ENCODE data around the gene CABP2. TPM values are rescaled to one million over a fixed set of nuclear protein-coding genes. Genes with fewer than 3 reads are reported as not detected.

CABP2 gene
- total RNA-seq, 4 donors from 2014 or later, result not detected

DNA sequence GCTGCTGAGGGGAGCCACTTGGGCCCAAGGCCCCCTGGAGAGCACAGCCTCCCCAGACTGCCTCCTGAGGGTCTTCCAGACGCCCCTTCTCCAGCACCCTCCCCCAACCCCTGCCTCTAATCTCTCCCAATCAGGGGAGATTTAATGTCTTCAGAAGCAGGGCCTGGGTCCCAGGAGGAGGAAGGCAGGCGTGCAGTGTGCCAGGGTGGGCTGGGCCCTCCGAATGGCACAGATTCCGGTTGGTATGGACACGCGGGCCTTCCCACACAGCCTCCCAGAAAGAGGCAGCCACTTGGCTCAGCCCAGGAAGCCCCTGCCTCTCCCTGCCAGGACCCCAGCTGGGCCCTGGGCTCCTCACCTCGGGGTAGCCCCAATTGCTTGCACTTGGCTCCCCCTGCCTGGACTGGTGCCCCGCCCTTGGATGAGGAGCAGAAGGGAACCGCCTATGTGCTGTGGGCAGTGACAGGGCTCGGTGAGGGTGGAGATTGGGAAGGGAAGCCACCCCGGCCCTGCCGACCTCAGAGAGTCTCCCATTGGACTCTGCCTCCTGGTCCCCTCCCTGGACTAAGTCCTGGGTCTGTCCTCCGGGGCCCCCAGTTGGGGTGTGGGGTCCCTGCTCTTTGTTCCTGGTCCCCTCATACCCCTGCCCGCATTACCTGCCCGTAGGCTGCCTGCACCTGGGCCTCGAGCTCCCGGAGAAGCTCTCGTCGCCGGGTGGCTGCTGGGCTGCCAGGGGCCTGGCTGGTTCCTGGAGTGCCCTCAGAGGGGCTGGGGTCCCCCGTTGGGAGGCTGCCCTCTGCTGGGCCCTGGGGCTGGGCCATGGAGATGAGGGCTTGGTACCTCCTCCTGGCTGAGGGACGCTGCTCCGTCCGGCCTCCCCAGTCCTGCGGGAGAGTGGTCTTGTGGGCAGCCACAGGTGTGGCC is 572 bp upstream of the CABP2 start:
- Histone ChIP-seq H3K27ac (replicated peaks in 1 of 4) (no peak overlapping the region), H3K27me3 (peaks cover 0 to 27% (median 0%) of the 10 kb centered on the region in 4 donors), H3K4me1 (no peaks in the 10 kb centered on the region), H3K36me3 (no peaks in the 10 kb centered on the region), H3K4me3 (no peak overlapping the region), H3K9me3 (no peaks in the 10 kb centered on the region)
- intact Hi-C loops (cut with DNase I), result no loop called here
- DNase-seq (ENCODE audit: extremely low spot score), result no peak
- WGBS, result 80% methylated on average over 23 of the region's 25 CpGs
- TF ChIP-seq POLR2A (IDR thresholded peaks at IDR 0.05; ENCODE audit: low read depth) (no peak), POLR2AphosphoS5 (IDR thresholded peaks at IDR 0.05) (no peak), EP300 (IDR thresholded peaks at IDR 0.05) (no peak)
- TF ChIP-seq, protein P1, sequence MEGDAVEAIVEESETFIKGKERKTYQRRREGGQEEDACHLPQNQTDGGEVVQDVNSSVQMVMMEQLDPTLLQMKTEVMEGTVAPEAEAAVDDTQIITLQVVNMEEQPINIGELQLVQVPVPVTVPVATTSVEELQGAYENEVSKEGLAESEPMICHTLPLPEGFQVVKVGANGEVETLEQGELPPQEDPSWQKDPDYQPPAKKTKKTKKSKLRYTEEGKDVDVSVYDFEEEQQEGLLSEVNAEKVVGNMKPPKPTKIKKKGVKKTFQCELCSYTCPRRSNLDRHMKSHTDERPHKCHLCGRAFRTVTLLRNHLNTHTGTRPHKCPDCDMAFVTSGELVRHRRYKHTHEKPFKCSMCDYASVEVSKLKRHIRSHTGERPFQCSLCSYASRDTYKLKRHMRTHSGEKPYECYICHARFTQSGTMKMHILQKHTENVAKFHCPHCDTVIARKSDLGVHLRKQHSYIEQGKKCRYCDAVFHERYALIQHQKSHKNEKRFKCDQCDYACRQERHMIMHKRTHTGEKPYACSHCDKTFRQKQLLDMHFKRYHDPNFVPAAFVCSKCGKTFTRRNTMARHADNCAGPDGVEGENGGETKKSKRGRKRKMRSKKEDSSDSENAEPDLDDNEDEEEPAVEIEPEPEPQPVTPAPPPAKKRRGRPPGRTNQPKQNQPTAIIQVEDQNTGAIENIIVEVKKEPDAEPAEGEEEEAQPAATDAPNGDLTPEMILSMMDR (IDR thresholded peaks at IDR 0.05), result no peak

- 92% methylated on average over 12 of the region's 15 CpGs for WGBS
- Histone ChIP-seq H3K27ac (replicated peaks in 1 of 4) (no peak overlapping the region), H3K4me1 (no peaks in the 10 kb centered on the region), H3K27me3 (peaks cover 0 to 27% (median 0%) of the 10 kb centered on the region in 4 donors), H3K9me3 (no peaks in the 10 kb centered on the region), H3K4me3 (no peak overlapping the region), H3K36me3 (no peaks in the 10 kb centered on the region)
- intact Hi-C loops (cut with DNase I), result no loop called here
- TF ChIP-seq POLR2A (IDR thresholded peaks at IDR 0.05; ENCODE audit: low read depth) (no peak), POLR2AphosphoS5 (IDR thresholded peaks at IDR 0.05) (no peak), EP300 (IDR thresholded peaks at IDR 0.05) (no peak)
- no peak for DNase-seq (ENCODE audit: extremely low spot score)
These were observed 908 bp downstream of the CABP2 start for GRCh38 chr11:67522338-67522737.

DNA sequence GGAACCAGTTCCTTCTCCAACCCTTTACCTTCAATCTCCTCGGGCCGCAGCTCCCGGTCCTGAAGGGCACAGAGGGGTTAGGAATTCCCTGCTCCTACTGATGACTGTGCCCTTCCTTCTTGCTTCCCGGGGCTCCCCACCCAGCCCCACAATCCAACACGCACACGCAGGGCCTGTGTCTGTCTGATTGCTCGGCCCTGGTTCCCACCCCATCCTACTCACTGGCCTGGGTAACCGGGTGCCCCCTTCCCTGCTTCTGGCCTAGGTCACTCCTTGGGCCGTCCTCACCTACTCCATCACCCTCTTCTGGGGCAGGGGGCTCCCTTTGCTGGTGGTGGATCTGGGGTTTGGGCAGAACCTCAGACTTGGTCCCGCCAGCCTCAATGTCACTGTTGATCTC is 1.3 kb downstream of the CABP2 start:
- H3K9me3 ChIP-seq, result no peaks in the 10 kb centered on the region
- H3K36me3 ChIP-seq, result no peaks in the 10 kb centered on the region
- H3K4me3 ChIP-seq, result no peak overlapping the region
- TF ChIP-seq POLR2A (IDR thresholded peaks at IDR 0.05; ENCODE audit: low read depth) (no peak), EP300 (IDR thresholded peaks at IDR 0.05) (no peak), POLR2AphosphoS5 (IDR thresholded peaks at IDR 0.05) (no peak)
- TF ChIP-seq, protein P1 (IDR thresholded peaks at IDR 0.05), result no peak
- intact Hi-C loops (cut with DNase I), result no loop called here
- no peaks in the 10 kb centered on the region for H3K4me1 ChIP-seq
- 69% methylated on average over 9 of the region's 10 CpGs for WGBS
- DNase-seq (ENCODE audit: extremely low spot score), result no peak
- peaks cover 0 to 27% (median 0%) of the 10 kb centered on the region in 4 donors for H3K27me3 ChIP-seq
- no peak overlapping the region for H3K27ac ChIP-seq (replicated peaks in 1 of 4)

DNA sequence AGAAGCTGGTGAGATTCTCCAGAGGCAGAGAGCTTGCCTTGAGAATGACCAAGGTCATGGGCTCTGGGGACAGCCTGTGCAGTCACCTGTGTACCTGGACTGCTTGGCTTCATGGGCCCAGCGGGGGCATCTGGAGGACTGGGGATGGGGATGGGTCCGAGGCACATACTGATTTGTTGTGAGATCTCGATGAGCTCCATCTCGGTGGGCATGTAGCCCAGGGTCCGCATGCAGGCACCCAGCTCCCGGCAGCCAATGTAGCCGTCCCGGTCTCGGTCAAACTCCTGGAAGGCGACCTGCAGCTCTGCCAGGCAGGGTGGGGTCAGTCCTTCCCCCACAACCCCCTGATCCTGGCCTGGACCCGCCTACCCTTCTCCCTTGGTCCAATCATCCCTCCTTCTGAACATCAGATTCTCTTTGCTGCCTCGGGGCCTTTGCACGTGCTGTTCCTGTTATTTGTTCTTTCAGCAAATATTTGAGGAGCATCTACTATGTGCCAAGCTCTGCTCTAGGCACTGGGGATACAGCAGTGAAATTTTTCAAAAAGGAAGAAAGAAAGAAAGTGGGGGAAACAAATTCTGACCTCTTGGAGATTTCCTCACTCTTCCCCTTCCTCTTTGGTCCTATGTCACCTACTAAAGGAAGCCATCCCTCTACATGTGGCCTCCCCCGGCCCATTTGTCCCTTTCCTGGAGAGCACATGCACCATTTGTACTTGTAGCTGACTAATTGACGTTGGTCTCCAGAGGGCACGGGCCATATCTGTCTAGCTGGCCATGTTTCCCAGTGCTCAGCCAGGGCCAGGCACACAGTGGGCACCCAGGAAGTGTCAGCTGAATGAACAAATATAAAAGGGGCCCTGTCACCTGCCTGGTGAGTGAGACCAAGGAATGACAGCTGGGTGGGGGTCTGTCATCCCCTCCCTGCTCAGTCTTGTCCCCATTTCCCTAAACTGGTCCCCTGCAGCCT is 2.1 kb downstream of the CABP2 start:
- intact Hi-C loops (cut with DNase I), result no loop called here
- Histone ChIP-seq H3K4me3 (no peak overlapping the region), H3K27ac (replicated peaks in 1 of 4) (no peak overlapping the region), H3K4me1 (no peaks in the 10 kb centered on the region), H3K27me3 (peaks cover 0 to 27% (median 0%) of the 10 kb centered on the region in 4 donors), H3K9me3 (no peaks in the 10 kb centered on the region), H3K36me3 (no peaks in the 10 kb centered on the region)
- 80% methylated on average over 12 of the region's 16 CpGs for WGBS
- TF ChIP-seq EP300 (IDR thresholded peaks at IDR 0.05), result no peak
- TF ChIP-seq, protein P1 (IDR thresholded peaks at IDR 0.05), result no peak
- no peak for TF ChIP-seq POLR2A (IDR thresholded peaks at IDR 0.05; ENCODE audit: low read depth)
- no peak for DNase-seq (ENCODE audit: extremely low spot score)

DNA sequence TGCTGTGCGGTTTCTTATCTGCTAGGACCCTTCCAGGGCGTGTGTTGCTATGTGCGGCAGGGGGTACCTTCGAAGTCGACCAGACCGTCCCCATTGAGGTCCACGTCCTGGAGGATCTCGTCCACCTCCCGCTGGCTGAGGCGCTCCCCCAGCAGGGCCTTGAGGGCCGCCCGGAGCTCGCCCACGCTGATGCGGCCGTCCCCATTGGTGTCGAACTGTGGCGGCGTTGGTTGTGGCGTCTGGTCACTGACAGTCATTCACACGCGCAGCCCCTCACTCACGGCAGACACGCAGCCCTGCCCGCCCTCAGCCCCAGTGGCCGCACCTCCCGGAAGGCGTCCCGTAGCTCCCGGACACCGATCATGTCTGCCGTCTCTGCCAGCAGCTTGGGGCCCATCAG is 3.5 kb downstream of the CABP2 start:
- no peak for TF ChIP-seq POLR2A (IDR thresholded peaks at IDR 0.05; ENCODE audit: low read depth)
- no peak for TF ChIP-seq POLR2AphosphoS5 (IDR thresholded peaks at IDR 0.05)
- TF ChIP-seq, protein P1 (IDR thresholded peaks at IDR 0.05), result no peak
- TF ChIP-seq EP300 (IDR thresholded peaks at IDR 0.05), result no peak
- 87% methylated on average over 20 of the region's 32 CpGs for WGBS
- no peak for DNase-seq (ENCODE audit: extremely low spot score)
- Histone ChIP-seq H3K27me3 (peaks cover 0 to 20% (median 0%) of the 10 kb centered on the region in 4 donors), H3K27ac (replicated peaks in 1 of 4) (no peak overlapping the region), H3K4me3 (no peak overlapping the region), H3K4me1 (no peaks in the 10 kb centered on the region), H3K36me3 (no peaks in the 10 kb centered on the region), H3K9me3 (no peaks in the 10 kb centered on the region)
- intact Hi-C loops (cut with DNase I), result no loop called here
